AG09309 (cell line): ENCODE data around the gene WDR27.
A peak's percentile ranks its signal among the peaks of the same experiment; 100 is the strongest.

Source experiments
- DNase-seq: peaks from one replicate; pipeline ENCODE4 v3.0.0-alpha.2; 2010; ENCODE audit warnings: low read depth
- H3K4me3 ChIP-seq: 2 replicates; pipeline ENCODE4 v1.5.1; 2011; ENCODE audit warnings: mild to moderate bottlenecking, low read depth, low read length, moderate library complexity; ENCODE audit not compliant: control insufficient read depth
- CTCF ChIP-seq: IDR thresholded peaks from 2 replicates; pipeline ENCODE4 v1.5.1; 2011; ENCODE audit warnings: mild to moderate bottlenecking, low read depth, low read length, inconsistent platforms; ENCODE audit not compliant: insufficient read depth, control insufficient read depth; ENCODE audit errors: missing control alignments

WDR27 gene

GRCh38 chr6:169729961-169730360 is 28.1 kb upstream of the WDR27 start:
- DNase-seq: no peak
- no peak for TF ChIP-seq CTCF

DNA sequence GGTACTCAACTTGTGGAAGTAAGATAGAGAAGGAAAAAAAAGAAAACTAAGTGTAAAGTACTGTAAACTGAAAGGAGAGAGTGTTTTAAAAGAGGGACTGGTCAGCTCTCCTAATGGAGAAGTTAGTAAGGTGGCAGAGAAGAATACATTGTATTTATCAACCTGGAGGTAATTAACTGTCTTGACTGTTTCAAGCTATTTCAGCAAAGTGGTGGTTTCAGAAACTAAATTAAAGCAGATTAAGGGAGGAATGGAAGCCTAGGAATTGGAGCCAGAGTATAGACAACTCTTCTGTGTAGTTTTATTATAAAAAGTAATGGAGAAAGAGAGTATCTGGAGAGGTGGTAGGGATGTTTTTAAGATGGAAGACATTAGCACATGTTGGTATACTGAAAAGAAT is 25.1 kb upstream of the WDR27 start:
- no peak overlapping the region for H3K4me3 ChIP-seq
- TF ChIP-seq CTCF: no peak
- no peak for DNase-seq

More at GRCh38 chr6:169729961-169730360, 28.1 kb upstream of the WDR27 start:
- no peak overlapping the region for H3K4me3 ChIP-seq

- no peak for DNase-seq
- no peak for TF ChIP-seq CTCF
- no peak overlapping the region for H3K4me3 ChIP-seq
These were observed 24.2 kb upstream of the WDR27 start for GRCh38 chr6:169726049-169726400.

- no peak for DNase-seq
- TF ChIP-seq CTCF: no peak
These were observed 23.6 kb upstream of the WDR27 start for GRCh38 chr6:169725125-169726048.

DNA sequence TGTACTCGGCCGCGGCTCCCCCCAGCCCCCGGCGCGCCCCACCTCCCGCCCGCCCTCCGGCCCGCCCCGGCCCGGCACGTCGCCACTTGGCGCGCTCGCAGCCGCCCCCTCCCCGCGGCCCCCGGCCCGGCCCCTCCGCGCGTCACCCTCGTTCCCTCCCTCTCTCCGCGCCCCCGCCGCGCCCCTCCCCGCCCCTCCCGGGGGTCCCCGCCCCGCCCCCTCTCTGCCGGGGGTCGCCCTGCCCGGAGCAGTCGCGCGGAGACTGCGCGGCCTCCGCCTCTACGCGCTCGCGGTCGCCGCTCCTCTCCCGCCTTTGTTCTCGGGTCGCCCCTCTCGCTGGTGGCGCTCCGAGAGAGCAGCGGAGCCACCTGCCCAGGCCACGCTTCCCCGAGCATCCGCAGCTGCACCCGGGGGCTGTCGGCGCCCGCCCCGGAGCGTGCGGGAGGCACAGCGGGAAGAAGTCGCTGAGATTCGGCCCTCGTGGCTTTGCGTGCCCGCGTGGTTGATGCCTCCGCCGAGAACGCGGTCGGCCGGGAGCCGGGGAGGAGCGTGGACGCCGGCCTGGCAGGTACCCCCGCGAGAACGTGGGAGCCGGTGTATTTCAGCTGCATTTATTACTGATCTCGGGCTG is 22.8 kb upstream of the WDR27 start, which contains the start of gene PHF10:
TSS of gene PHF10 (minus strand) at position 7 of the 631 bp plus-strand sequence. CDS start 569 bp downstream, outside the sequence.
- no peak for DNase-seq
- H3K4me3 ChIP-seq: peak within 1 kb of the TSS; percentile 74
- no peak for TF ChIP-seq CTCF

More at GRCh38 chr6:169725125-169726048, 23.6 kb upstream of the WDR27 start:
- peak overlapping the region; percentile 42 for H3K4me3 ChIP-seq

GRCh38 chr6:169723991-169724493 is 22.2 kb upstream of the WDR27 start:
- peak overlapping the region; percentile 42 for H3K4me3 ChIP-seq
- no peak for DNase-seq
- TF ChIP-seq CTCF: no peak
